Karpas-422 (cell line): Measurements from ENCODE around the gene FRMPD2. TPM values are rescaled to one million over a fixed set of nuclear protein-coding genes. Genes with fewer than 3 reads are reported as not detected.
"Not testable (repeated sequence)": the region's sequence is repeated elsewhere in the genome, so short reads cannot be mapped to it uniquely, and the experiment has no call there.

Experiments
- DNase-seq: peaks from one replicate; pipeline ENCODE4 v3.0.0-alpha.2; 2015
- H2AFZ ChIP-seq: fragments of 200-600 bp; sonication (generic); 2 replicates; pipeline ENCODE4 v1.6.1; 2014; ENCODE audit warnings: antibody characterized with exemption, low read length, mixed read lengths
- H3K27ac ChIP-seq: fragments of 200-600 bp; sonication (generic); 2 replicates; pipeline ENCODE4 v1.5.1; 2014; ENCODE audit warnings: mild to moderate bottlenecking, low read length, moderate library complexity
- H3K27me3 ChIP-seq: fragments of 200-600 bp; sonication (generic); 2 replicates; pipeline ENCODE4 v1.6.1; 2014; ENCODE audit warnings: low read length, mixed read lengths
- H3K36me3 ChIP-seq: fragments of 200-600 bp; sonication (generic); 2 replicates; pipeline ENCODE4 v1.6.1; 2014; ENCODE audit warnings: low read length, mixed read lengths; ENCODE audit not compliant: insufficient read depth
- H3K4me1 ChIP-seq: fragments of 200-600 bp; sonication (generic); 2 replicates; pipeline ENCODE4 v1.6.1; 2014; ENCODE audit warnings: mild to moderate bottlenecking, low read length, mixed read lengths
- H3K4me2 ChIP-seq: fragments of 200-600 bp; sonication (generic); 2 replicates; pipeline ENCODE4 v1.6.1; 2014; ENCODE audit warnings: low read length, low read depth, mild to moderate bottlenecking; ENCODE audit not compliant: poor library complexity, severe bottlenecking
- H3K4me3 ChIP-seq: fragments of 200-600 bp; sonication (generic); 2 replicates; pipeline ENCODE4 v1.5.1; 2014; ENCODE audit warnings: mild to moderate bottlenecking, antibody characterized with exemption, low read length, mixed read lengths
- H3K79me2 ChIP-seq: fragments of 200-600 bp; sonication (generic); 2 replicates; pipeline ENCODE4 v1.6.1; 2014; ENCODE audit warnings: mild to moderate bottlenecking, low read length, mixed read lengths
- H3K9ac ChIP-seq: fragments of 200-600 bp; sonication (generic); 2 replicates; pipeline ENCODE4 v1.6.0; 2014; ENCODE audit warnings: low read length
- H3K9me2 ChIP-seq: fragments of 200-600 bp; sonication (generic), shearing (Covaris generic); replicated peaks from 2 replicates; pipeline ENCODE4 v1.6.0; 2014; ENCODE audit warnings: mild to moderate bottlenecking, low read length, moderate library complexity; ENCODE audit not compliant: insufficient read depth
- H3K9me3 ChIP-seq: fragments of 300-700, 200-600 bp; sonication (generic); 2 replicates; pipeline ENCODE4 v1.6.1; 2014; ENCODE audit warnings: low read length, mixed read lengths
- H4K20me1 ChIP-seq: fragments of 200-600 bp; sonication (generic); 2 replicates; pipeline ENCODE4 v1.6.1; 2014; ENCODE audit warnings: mild to moderate bottlenecking, antibody characterized with exemption, low read length, low read depth; ENCODE audit not compliant: insufficient read depth
- total RNA-seq: library from RNA; depleted of rRNA; stranded (reverse); fragments of >200 nt; shearing (Covaris generic); gene quantifications from 2 replicates; pipeline ENCODE4 v1.2.3, GENCODE V29; 2014; ENCODE audit warnings: low replicate concordance

FRMPD2 gene
- total RNA-seq, 1 experiment from 2014 or later: not detected

GRCh38 chr10:48227213-48227612, 47.3 kb downstream of the FRMPD2 start:
- Histone ChIP-seq H4K20me1 (no peaks in the 10 kb centered on the region), H3K36me3 (no peaks in the 10 kb centered on the region), H2AFZ (no peak overlapping the region), H3K9ac (no peak overlapping the region), H3K79me2 (no peaks in the 10 kb centered on the region), H3K9me2 (no peaks in the 10 kb centered on the region), H3K4me3 (no peak overlapping the region), H3K4me1 (no peaks in the 10 kb centered on the region), H3K27me3 (no peaks in the 10 kb centered on the region), H3K27ac (no peak overlapping the region), H3K4me2 (no peak overlapping the region), H3K9me3 (no peaks in the 10 kb centered on the region)
- DNase-seq: no peak

DNA sequence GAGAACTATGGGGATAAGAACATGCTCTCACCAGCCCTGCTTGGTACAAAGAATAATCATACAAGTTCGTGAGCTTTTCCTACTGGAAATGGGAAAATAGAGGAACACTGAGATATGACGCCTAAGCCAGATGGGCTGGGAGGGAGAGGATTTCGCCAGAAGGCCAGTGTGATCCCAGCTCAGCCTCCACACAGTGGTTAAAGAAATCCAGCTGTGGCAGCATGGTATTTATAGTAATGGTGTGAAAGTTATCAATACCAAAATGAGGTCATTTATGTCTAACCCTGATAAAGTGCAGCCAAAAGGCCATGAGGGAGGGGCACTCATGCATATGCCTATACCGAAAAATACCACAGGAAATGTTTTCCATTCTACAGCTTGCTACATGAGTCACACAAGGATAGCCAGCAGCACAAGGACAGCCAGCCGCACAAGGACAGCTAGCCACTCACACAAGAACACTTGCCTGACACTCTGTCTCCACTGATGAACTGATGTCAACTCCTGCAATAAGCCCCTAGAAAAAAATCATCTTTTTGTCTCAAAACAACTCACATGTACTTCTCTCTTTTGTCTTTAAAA, 49.4 kb downstream of the FRMPD2 start:
- no peaks in the 10 kb centered on the region for H3K79me2 ChIP-seq
- H3K4me3 ChIP-seq: no peak overlapping the region
- H3K4me1 ChIP-seq: no peaks in the 10 kb centered on the region
- H3K9me2 ChIP-seq: no peaks in the 10 kb centered on the region
- H3K36me3 ChIP-seq: no peaks in the 10 kb centered on the region
- no peaks in the 10 kb centered on the region for H3K9me3 ChIP-seq
- H3K4me2 ChIP-seq: no peak overlapping the region
- no peak for DNase-seq
- H3K27me3 ChIP-seq: no peaks in the 10 kb centered on the region
- H4K20me1 ChIP-seq: no peaks in the 10 kb centered on the region
- no peak overlapping the region for H2AFZ ChIP-seq
- H3K27ac ChIP-seq: no peak overlapping the region
- no peak overlapping the region for H3K9ac ChIP-seq

GRCh38 chr10:48224296-48224695, 50.2 kb downstream of the FRMPD2 start:
- no peaks in the 10 kb centered on the region for H3K4me1 ChIP-seq

DNA sequence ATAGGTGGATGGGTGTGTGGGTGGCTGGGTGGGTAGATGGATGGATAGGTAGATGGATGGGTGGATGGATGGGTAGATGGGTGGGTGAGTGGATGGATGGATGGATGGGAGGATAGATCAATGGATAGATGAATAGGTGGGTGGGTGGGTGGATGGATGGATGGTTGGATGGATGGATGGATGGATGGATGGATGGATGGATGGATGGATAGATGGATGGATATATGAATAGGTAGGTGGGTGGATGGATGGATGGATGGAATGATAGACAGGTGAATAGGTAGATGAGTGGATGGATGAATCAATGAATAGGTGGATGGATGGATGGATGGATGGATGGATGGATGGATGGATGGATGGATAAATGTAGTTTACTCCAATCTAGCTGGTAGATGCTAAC, 52.7 kb downstream of the FRMPD2 start:
- Histone ChIP-seq H3K4me3 (no peak overlapping the region), H3K79me2 (no peaks in the 10 kb centered on the region), H3K9ac (no peak overlapping the region), H4K20me1 (no peaks in the 10 kb centered on the region), H3K27ac (no peak overlapping the region), H3K27me3 (no peaks in the 10 kb centered on the region), H2AFZ (no peak overlapping the region), H3K9me2 (no peaks in the 10 kb centered on the region), H3K4me1 (no peaks in the 10 kb centered on the region), H3K36me3 (no peaks in the 10 kb centered on the region), H3K9me3 (no peaks in the 10 kb centered on the region), H3K4me2 (no peak overlapping the region)
- no peak for DNase-seq

More at GRCh38 chr10:48224296-48224695, 50.2 kb downstream of the FRMPD2 start:
- Histone ChIP-seq H2AFZ (no peak overlapping the region), H3K79me2 (no peaks in the 10 kb centered on the region), H3K36me3 (no peaks in the 10 kb centered on the region), H3K9me2 (no peaks in the 10 kb centered on the region), H3K4me2 (no peak overlapping the region), H3K9me3 (no peaks in the 10 kb centered on the region), H3K27ac (no peak overlapping the region), H4K20me1 (no peaks in the 10 kb centered on the region), H3K4me3 (no peak overlapping the region), H3K27me3 (no peaks in the 10 kb centered on the region), H3K9ac (no peak overlapping the region)
- no peak for DNase-seq

GRCh38 chr10:48221031-48221430, 53.5 kb downstream of the FRMPD2 start:
- not testable (repeated sequence) for H3K27me3 ChIP-seq, H3K27ac ChIP-seq, H3K9me2 ChIP-seq, H3K9ac ChIP-seq, H3K36me3 ChIP-seq, H3K9me3 ChIP-seq, H3K4me3 ChIP-seq, DNase-seq, H3K79me2 ChIP-seq, H4K20me1 ChIP-seq, H2AFZ ChIP-seq, H3K4me2 ChIP-seq, H3K4me1 ChIP-seq

DNA sequence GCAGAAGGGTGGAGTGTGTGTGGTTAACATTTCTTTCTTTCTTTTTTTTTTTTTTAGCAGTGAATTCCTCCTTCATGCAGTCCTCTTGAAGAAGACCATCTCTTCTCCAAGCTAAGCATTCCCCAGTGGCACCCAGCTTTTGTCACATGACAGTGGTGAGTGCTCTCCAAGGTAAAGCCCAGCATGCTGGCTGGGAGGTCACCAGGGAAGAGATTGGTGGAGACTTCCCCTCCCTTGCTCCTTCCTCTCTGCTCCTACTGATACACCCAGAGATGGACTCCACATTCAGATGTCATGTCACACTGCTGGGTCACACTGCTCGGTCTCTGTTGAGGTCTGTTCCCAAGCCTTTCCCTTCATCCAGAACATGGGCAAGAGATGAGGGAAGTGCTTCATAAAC, 55.3 kb downstream of the FRMPD2 start:
- H2AFZ ChIP-seq: no peak overlapping the region
- no peaks in the 10 kb centered on the region for H3K79me2 ChIP-seq
- no peaks in the 10 kb centered on the region for H3K9me2 ChIP-seq
- H3K4me3 ChIP-seq: no peak overlapping the region
- no peaks in the 10 kb centered on the region for H4K20me1 ChIP-seq
- no peaks in the 10 kb centered on the region for H3K27me3 ChIP-seq
- no peaks in the 10 kb centered on the region for H3K9me3 ChIP-seq
- no peak overlapping the region for H3K4me2 ChIP-seq
- H3K9ac ChIP-seq: no peak overlapping the region
- H3K36me3 ChIP-seq: no peaks in the 10 kb centered on the region
- no peak overlapping the region for H3K27ac ChIP-seq
- H3K4me1 ChIP-seq: no peaks in the 10 kb centered on the region
- DNase-seq: no peak

DNA sequence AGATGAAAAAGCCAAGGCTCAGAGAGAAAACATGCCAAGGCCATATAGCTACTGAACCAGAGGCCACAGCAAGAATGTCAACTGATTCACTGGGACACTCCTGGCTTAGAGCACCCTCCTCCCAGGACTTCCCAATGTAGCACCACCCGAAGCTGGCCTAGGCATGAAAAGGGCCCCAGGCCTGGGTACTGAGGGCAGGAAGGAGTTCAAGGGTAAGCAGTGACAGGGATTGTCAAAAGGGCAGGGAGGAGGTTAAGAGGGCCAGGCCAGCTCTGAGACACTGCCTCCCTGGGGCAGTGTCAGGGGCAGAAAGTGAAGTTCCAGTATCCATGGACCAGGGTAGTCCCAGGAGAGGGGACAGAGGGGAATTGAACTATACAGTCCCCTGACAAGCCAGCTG, 57.8 kb downstream of the FRMPD2 start:
- H3K9ac ChIP-seq: no peak overlapping the region
- DNase-seq: no peak
- H3K27me3 ChIP-seq: peaks cover 3% of the 10 kb centered on the region; the same call in 1 of the 2 replicates
- no peak overlapping the region for H2AFZ ChIP-seq
- H3K79me2 ChIP-seq: no peaks in the 10 kb centered on the region
- no peaks in the 10 kb centered on the region for H3K4me1 ChIP-seq
- H3K4me2 ChIP-seq: no peak overlapping the region
- no peak overlapping the region for H3K27ac ChIP-seq
- no peaks in the 10 kb centered on the region for H3K36me3 ChIP-seq
- H3K9me2 ChIP-seq: no peaks in the 10 kb centered on the region
- H4K20me1 ChIP-seq: no peaks in the 10 kb centered on the region
- H3K4me3 ChIP-seq: no peak overlapping the region
- H3K9me3 ChIP-seq: no peaks in the 10 kb centered on the region

GRCh38 chr10:48216204-48216505, 58.3 kb downstream of the FRMPD2 start:
- H3K79me2 ChIP-seq: no peaks in the 10 kb centered on the region
- H3K36me3 ChIP-seq: no peaks in the 10 kb centered on the region
- H4K20me1 ChIP-seq: no peaks in the 10 kb centered on the region
- no peaks in the 10 kb centered on the region for H3K4me1 ChIP-seq
- no peak overlapping the region for H2AFZ ChIP-seq
- no peak overlapping the region for H3K4me2 ChIP-seq
- DNase-seq: no peak
- H3K9me3 ChIP-seq: no peaks in the 10 kb centered on the region
- no peak overlapping the region for H3K9ac ChIP-seq
- H3K27ac ChIP-seq: no peak overlapping the region
- no peak overlapping the region for H3K4me3 ChIP-seq
- H3K9me2 ChIP-seq: no peaks in the 10 kb centered on the region
- H3K27me3 ChIP-seq: peaks cover 3% of the 10 kb centered on the region; the same call in 1 of the 2 replicates
